ENCODE data around the gene RBMS3.
A peak's percentile ranks its signal among the peaks of the same experiment; 100 is the strongest.
"Not testable (repeated sequence)": the region's sequence is repeated elsewhere in the genome, so short reads cannot be mapped to it uniquely, and the experiment has no call there.

Gene RBMS3

GRCh38 chr3:29280404-29281093, at the start of gene RBMS3:
RBMS3 (plus strand) TSS chr3:29281071.
- Mint-ChIP-seq H3K4me3 (peak within 1 kb of the TSS; percentile 92), H3K36me3 (ENCODE audit: low read depth) (no peaks in the 10 kb centered on the region), H3K27me3 (ENCODE audit: low read depth) (peaks cover 3% of the 10 kb centered on the region), H3K4me1 (ENCODE audit: low read depth) (peaks cover 28% of the 10 kb centered on the region), H3K9me3 (no peaks in the 10 kb centered on the region), H3K27ac (peak within 1 kb of the TSS; percentile 45)

DNA sequence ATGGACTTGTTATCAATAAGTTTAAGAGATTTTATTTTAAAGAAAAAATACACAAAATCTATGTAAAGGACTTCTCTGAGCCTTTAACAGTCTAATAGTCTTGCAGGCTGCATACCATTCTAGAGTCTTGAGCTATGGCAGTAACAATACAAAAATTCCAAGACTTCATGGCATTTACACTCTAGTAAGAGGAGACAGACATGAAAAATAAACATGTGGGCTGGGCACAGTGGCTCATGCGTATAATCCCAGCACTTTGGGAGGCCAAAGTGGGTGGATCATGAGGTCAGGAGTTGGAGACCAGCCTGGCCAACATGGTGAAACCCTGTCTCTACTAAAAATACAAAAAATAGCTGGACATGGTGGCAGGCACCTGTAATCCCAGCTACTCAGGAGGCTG, 47.7 kb upstream of the RBMS3 start:
- not testable (repeated sequence) for H3K27ac Mint-ChIP-seq; H3K27me3 Mint-ChIP-seq (ENCODE audit: low read depth); H3K4me3 Mint-ChIP-seq; H3K36me3 Mint-ChIP-seq (ENCODE audit: low read depth); H3K4me1 Mint-ChIP-seq (ENCODE audit: low read depth); H3K9me3 Mint-ChIP-seq

GRCh38 chr3:29236146-29236840, 44.6 kb upstream of the RBMS3 start:
- H3K4me1 Mint-ChIP-seq (ENCODE audit: low read depth), result no peaks in the 10 kb centered on the region
- H3K9me3 Mint-ChIP-seq, result peaks cover under 1% of the 10 kb centered on the region
- H3K4me3 Mint-ChIP-seq, result no peak overlapping the region
- no peak overlapping the region for H3K27ac Mint-ChIP-seq
- H3K27me3 Mint-ChIP-seq (ENCODE audit: low read depth), result no peaks in the 10 kb centered on the region
- no peaks in the 10 kb centered on the region for H3K36me3 Mint-ChIP-seq (ENCODE audit: low read depth)

DNA sequence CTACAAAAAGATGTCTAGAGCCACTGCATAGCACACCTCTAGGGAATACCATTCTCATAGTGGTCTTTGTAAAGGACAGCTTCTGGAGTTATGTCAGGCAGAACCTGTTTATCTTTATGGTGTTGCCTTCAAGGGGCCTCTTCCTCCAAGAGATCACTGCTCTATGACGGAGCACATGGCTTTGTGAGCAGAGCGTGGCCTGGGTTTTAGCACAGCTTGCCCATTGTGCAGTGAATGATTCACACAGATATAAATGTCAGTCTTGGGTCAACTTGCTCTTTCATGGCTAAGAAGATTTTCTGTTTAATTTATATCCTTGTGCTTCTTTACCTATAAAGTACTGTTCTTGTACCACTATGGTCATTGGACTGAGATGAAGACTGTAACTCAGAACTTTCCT, 41.5 kb upstream of the RBMS3 start:
- no peak overlapping the region for H3K27ac Mint-ChIP-seq

GRCh38 chr3:29240248-29240647, 40.6 kb upstream of the RBMS3 start:
- Mint-ChIP-seq H3K27ac (no peak overlapping the region), H3K9me3 (peaks cover 3% of the 10 kb centered on the region), H3K27me3 (ENCODE audit: low read depth) (no peaks in the 10 kb centered on the region), H3K4me1 (ENCODE audit: low read depth) (no peaks in the 10 kb centered on the region), H3K4me3 (no peak overlapping the region), H3K36me3 (ENCODE audit: low read depth) (no peaks in the 10 kb centered on the region)

More for the DNA sequence above, 41.5 kb upstream of the RBMS3 start:
- Mint-ChIP-seq H3K9me3 (peaks cover 3% of the 10 kb centered on the region), H3K4me3 (no peak overlapping the region), H3K36me3 (ENCODE audit: low read depth) (no peaks in the 10 kb centered on the region), H3K4me1 (ENCODE audit: low read depth) (no peaks in the 10 kb centered on the region), H3K27me3 (ENCODE audit: low read depth) (no peaks in the 10 kb centered on the region)

- no peaks in the 10 kb centered on the region for H3K36me3 Mint-ChIP-seq (ENCODE audit: low read depth)
- H3K4me1 Mint-ChIP-seq (ENCODE audit: low read depth), result no peaks in the 10 kb centered on the region
- H3K27ac Mint-ChIP-seq, result no peak overlapping the region
- H3K27me3 Mint-ChIP-seq (ENCODE audit: low read depth), result no peaks in the 10 kb centered on the region
- peaks cover 3% of the 10 kb centered on the region for H3K9me3 Mint-ChIP-seq
- H3K4me3 Mint-ChIP-seq, result no peak overlapping the region
Observed at GRCh38 chr3:29240887-29241286, 40.0 kb upstream of the RBMS3 start.

GRCh38 chr3:29241855-29242254, 39.0 kb upstream of the RBMS3 start:
- Mint-ChIP-seq H3K4me1 (ENCODE audit: low read depth) (no peaks in the 10 kb centered on the region), H3K36me3 (ENCODE audit: low read depth) (no peaks in the 10 kb centered on the region), H3K4me3 (no peak overlapping the region), H3K27ac (no peak overlapping the region), H3K27me3 (ENCODE audit: low read depth) (no peaks in the 10 kb centered on the region), H3K9me3 (peaks cover 3% of the 10 kb centered on the region)

DNA sequence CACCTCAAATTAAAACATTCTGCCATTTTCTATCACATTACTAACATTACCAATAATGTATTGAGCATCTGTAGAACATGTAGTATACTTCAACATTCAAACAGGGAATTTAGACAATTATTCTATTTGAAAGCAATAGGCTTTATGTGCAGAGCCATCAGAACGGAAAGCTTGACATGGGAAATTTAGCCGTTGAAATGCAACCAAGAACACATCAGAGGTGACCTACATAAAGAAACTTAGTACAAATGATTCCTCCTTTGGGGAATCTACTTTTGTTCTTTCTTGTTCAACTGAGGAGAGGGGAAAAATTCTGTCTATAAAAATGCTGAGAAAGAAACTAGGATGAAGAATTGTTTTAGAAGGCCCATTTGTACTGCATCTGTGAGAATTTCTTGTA, 38.6 kb upstream of the RBMS3 start:
- no peaks in the 10 kb centered on the region for H3K36me3 Mint-ChIP-seq (ENCODE audit: low read depth)
- H3K27me3 Mint-ChIP-seq (ENCODE audit: low read depth), result no peaks in the 10 kb centered on the region
- no peak overlapping the region for H3K4me3 Mint-ChIP-seq
- no peaks in the 10 kb centered on the region for H3K4me1 Mint-ChIP-seq (ENCODE audit: low read depth)
- H3K27ac Mint-ChIP-seq, result no peak overlapping the region
- H3K9me3 Mint-ChIP-seq, result peaks cover 3% of the 10 kb centered on the region

GRCh38 chr3:29245441-29245840, 35.4 kb upstream of the RBMS3 start:
- no peak overlapping the region for H3K4me3 Mint-ChIP-seq
- peaks cover 3% of the 10 kb centered on the region for H3K9me3 Mint-ChIP-seq
- H3K36me3 Mint-ChIP-seq (ENCODE audit: low read depth), result no peaks in the 10 kb centered on the region
- no peaks in the 10 kb centered on the region for H3K4me1 Mint-ChIP-seq (ENCODE audit: low read depth)
- no peak overlapping the region for H3K27ac Mint-ChIP-seq
- H3K27me3 Mint-ChIP-seq (ENCODE audit: low read depth), result no peaks in the 10 kb centered on the region

DNA sequence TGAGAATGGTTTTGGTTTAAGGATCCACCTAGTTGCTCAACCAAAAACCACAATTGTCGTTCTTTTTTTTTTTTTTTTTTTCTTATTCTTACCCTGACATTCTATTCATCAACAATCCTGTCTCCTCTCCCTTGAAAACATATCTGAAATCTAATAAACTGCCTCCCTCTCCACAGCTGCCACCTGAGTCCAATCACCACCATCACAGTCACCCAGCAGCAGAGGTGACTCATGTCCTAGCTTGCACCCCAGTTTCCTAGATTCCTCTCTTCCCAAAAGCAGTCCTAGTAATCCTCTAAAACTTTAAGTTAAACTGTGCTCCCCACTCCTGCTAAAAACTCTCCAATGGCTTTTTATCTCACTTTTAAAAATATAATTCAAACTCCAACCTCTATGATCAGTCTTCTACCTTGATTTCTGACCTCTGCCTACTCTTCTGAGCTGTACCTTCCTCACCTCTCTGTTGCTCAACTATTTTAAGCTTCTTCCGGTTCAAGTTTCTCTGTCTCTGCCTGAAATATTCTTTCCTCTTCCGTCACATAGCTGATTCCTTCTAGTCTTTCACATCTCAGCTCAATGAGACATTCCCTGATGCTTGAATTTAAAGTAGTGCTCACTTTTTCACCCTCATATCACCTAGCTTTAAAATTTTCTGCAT, 33.7 kb upstream of the RBMS3 start:
- Mint-ChIP-seq H3K9me3 (no peaks in the 10 kb centered on the region), H3K36me3 (ENCODE audit: low read depth) (no peaks in the 10 kb centered on the region), H3K27ac (no peak overlapping the region), H3K4me1 (ENCODE audit: low read depth) (no peaks in the 10 kb centered on the region), H3K27me3 (ENCODE audit: low read depth) (no peaks in the 10 kb centered on the region), H3K4me3 (no peak overlapping the region)

DNA sequence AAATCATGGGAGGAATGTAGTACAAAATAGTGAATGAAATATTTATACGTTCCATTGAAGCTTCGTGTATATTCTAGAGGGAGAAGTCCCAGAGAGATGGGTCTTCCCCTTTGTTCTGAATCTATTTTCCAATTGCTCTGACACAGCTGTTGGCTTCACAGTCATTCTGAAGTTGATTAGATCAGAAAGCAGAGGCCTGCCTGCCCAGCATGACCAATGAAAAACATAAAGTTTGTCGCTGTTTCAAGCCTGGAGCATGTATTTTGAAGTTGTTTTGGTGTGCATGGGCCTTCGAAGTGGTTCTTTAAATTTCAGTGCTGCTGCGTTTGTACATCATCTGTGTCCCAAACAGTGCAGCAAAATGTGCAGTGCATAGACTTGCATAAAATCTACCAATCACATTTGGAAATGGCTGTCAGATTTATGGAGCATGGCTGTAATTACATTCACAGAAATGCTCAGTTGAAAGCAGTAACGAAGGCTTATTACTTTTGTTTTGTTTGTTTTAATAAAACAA, 31.0 kb upstream of the RBMS3 start:
- Mint-ChIP-seq H3K4me1 (ENCODE audit: low read depth) (no peaks in the 10 kb centered on the region), H3K27ac (no peak overlapping the region), H3K27me3 (ENCODE audit: low read depth) (no peaks in the 10 kb centered on the region), H3K4me3 (no peak overlapping the region), H3K36me3 (ENCODE audit: low read depth) (no peaks in the 10 kb centered on the region), H3K9me3 (no peaks in the 10 kb centered on the region)

GRCh38 chr3:29255854-29256696, 24.8 kb upstream of the RBMS3 start:
- H3K27me3 Mint-ChIP-seq (ENCODE audit: low read depth), result peaks cover 3% of the 10 kb centered on the region
- H3K27ac Mint-ChIP-seq, result no peak overlapping the region
- no peaks in the 10 kb centered on the region for H3K36me3 Mint-ChIP-seq (ENCODE audit: low read depth)
- H3K4me3 Mint-ChIP-seq, result no peak overlapping the region
- H3K9me3 Mint-ChIP-seq, result no peaks in the 10 kb centered on the region
- peaks cover 4% of the 10 kb centered on the region for H3K4me1 Mint-ChIP-seq (ENCODE audit: low read depth)

DNA sequence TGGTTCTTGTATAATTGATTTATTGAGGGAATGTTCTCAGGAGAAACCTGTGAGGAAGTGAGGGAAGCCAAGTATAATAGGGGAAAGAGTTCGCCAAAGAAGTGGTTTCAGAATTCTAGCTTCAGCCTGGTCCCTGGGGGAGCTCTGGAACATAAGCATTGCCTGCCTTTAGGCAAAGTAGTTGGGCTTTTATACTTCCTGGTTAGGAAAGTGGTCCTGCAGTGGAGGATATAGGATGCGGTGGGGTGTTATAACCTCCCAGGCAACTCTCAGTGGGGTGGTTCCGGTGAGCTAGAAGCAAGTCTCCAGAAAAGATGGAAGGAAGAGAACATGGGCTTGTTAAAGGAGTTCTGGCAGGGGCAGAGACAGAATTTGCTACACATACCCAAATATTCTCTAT, 22.7 kb upstream of the RBMS3 start:
- Mint-ChIP-seq H3K27me3 (ENCODE audit: low read depth) (peaks cover 3% of the 10 kb centered on the region), H3K9me3 (no peaks in the 10 kb centered on the region), H3K4me3 (no peak overlapping the region), H3K4me1 (ENCODE audit: low read depth) (peaks cover 4% of the 10 kb centered on the region), H3K27ac (no peak overlapping the region), H3K36me3 (ENCODE audit: low read depth) (no peaks in the 10 kb centered on the region)

DNA sequence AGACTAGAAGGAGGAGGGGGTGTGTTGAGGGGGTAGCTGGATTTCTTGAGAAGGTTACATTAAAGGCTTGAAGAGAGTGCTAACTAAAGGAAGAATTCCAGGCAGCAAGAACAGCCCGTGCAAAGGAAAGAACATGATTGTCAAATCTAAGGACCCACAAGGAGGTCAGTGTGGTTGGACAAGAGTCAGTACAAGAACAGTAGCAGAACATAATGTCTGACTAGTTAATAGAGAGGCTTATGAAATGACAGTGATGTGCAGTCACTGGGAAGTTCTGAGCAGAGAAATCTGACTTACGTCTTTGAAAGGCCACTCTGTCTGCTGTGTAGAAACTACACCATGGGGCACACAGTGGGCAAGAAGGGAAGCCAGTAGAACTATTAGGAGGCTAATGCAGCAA, 19.8 kb upstream of the RBMS3 start:
- Mint-ChIP-seq H3K4me1 (ENCODE audit: low read depth) (peaks cover 4% of the 10 kb centered on the region), H3K9me3 (no peaks in the 10 kb centered on the region), H3K36me3 (ENCODE audit: low read depth) (no peaks in the 10 kb centered on the region), H3K4me3 (no peak overlapping the region), H3K27me3 (ENCODE audit: low read depth) (peaks cover 3% of the 10 kb centered on the region), H3K27ac (no peak overlapping the region)

Data from T-helper 1 cell treated with Interleukin-12 subunit alpha and Interleukin-12 subunit beta and Interleukin-4 antibody, amounts not matched to agents 30 μg/mL and 1 μg/mL, for 36 hours (primary cell).